C4-2B (cell line): ENCODE results near the gene NTNG2.
"Not testable (repeated sequence)": the region's sequence is repeated elsewhere in the genome, so short reads cannot be mapped to it uniquely, and the experiment has no call there.

Experiments used
- H3K27ac ChIP-seq: fragments of 450-650 bp; 2 replicates; pipeline ENCODE4 v1.5.1; 2017
- CTCF ChIP-seq: fragments of 450-650 bp; conservative IDR thresholded peaks from 2 replicates; pipeline ENCODE4 v1.5.1; 2017; ENCODE audit warnings: mild to moderate bottlenecking
- ZFX ChIP-seq: fragments of 450-650 bp; IDR thresholded peaks from 2 replicates; pipeline ENCODE4 v1.6.1; 2017

NTNG2 gene

DNA sequence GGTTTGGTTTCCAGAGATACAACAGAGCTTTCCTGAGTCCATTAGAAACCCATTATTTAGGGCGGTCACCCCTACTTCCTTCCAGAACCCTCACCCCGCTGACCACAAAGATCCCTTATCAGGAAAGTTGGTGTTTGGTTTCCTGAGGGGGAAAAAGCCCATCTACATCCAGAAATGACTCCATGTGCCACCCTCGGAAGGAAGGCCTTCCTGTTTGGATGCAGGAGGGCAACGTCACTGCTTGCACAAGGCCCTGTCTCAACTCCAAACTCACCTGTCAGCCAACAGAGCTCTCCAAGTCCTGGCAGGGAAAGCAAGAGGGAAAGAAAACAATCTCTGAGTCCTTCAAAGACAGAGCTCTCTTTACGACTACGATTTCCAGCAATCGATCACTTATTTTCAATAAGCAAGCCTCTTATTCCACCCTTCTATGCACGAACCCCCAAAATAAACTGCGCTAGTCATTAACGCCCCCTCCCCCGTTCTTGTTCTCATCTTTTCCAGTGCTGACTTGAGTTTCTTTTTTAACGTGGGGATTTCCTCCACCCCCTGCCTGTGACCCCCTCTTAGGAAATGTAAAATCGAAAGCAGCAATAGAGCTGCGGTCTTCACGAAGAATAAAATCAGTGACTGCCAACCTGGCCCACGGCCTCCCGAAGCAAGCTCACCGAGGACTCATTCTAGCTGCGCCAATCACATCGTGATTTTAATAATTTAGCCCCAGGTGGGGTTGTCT lies 35.7 kb upstream of the NTNG2 start:
- TF ChIP-seq CTCF (no peak), ZFX (no peak)

GRCh38 chr9:132126680-132127236 lies 35.1 kb upstream of the NTNG2 start:
- H3K27ac ChIP-seq: no peak overlapping the region
- no peak for TF ChIP-seq CTCF
- no peak for TF ChIP-seq ZFX

More for the DNA sequence above, 35.7 kb upstream of the NTNG2 start:
- no peak overlapping the region for H3K27ac ChIP-seq

- no peak for TF ChIP-seq CTCF
- TF ChIP-seq ZFX: no peak
- no peak overlapping the region for H3K27ac ChIP-seq
Measured at GRCh38 chr9:132127888-132128534, 33.8 kb upstream of the NTNG2 start.

DNA sequence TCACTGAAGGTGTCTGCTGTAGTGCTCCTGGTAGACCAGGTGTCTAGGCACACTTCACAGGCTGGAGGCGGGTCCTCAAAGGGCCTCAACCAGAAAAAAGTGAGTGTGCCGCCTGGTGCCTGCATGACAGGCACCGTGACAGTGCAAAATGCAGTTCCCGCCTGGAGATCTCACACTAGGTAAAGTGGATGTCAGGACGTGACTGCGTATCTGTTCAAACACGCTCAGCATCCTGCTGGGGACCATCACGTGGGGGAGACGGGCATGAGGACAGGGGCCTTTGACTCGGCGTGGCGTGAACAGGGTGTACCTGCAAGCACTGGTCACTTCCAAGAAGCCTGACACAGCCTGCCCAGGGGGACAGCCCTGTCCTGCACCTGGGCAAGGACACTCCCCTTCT lies 32.3 kb upstream of the NTNG2 start:
- no peak for TF ChIP-seq ZFX
- no peak for TF ChIP-seq CTCF
- H3K27ac ChIP-seq: no peak overlapping the region

- not testable (repeated sequence) for H3K27ac ChIP-seq
Measured at GRCh38 chr9:132134085-132134484, 27.8 kb upstream of the NTNG2 start.

- no peak overlapping the region for H3K27ac ChIP-seq
- TF ChIP-seq ZFX: no peak
- no peak for TF ChIP-seq CTCF
Measured at GRCh38 chr9:132135456-132135855, 26.4 kb upstream of the NTNG2 start.

- TF ChIP-seq CTCF (no peak), ZFX (no peak)
- no peak overlapping the region for H3K27ac ChIP-seq
Measured at GRCh38 chr9:132136151-132136780, 25.6 kb upstream of the NTNG2 start.
